A549 treated with dexamethasone at 1 μM for 4 hours (cell line): Measurements from ENCODE around the gene NPIPB2. TPM values are rescaled to one million over a fixed set of nuclear protein-coding genes. Genes with fewer than 3 reads are reported as not detected.

Experiments used
- total RNA-seq: library from RNA; stranded (reverse); fragments of 200-300 nt; extraction: Qiagen RNA extraction; gene quantifications from 5 replicates; pipeline ENCODE4 v1.2.3, GENCODE V29; 2022

NPIPB2 gene
- 1.5 to 4.1 TPM (median 2.9 TPM) in 5 replicates for total RNA-seq

DNA sequence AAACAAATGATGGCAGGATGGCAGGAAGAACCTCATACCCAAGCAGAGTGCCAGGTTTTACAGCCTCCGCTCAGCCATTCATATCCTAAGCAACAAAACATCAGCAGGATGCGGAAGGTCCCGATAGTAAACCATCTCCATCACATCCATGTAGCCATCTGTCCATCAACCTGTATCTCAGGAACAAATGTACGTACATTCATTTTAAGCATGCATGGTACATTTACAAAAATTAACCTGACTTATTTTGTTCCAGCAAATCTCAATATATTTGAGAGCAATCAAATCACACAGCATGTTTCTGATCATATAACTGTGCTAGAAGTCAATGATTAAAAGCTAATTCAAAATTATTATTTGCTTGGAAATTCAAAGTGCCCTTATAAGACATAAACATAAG, at the start of gene NPIPB2:
TSS of gene NPIPB2 (minus strand) at position 101 of the 400 bp plus-strand sequence. CDS start at position 101, 0 bp downstream.

GRCh38 chr16:11964761-11965551, 23.1 kb upstream of the NPIPB2 start, which contains the start of gene TNFRSF17:
Gene TNFRSF17 (plus strand): TSS chr16:11965210. CDS start chr16:11965325, 115 bp downstream.

DNA sequence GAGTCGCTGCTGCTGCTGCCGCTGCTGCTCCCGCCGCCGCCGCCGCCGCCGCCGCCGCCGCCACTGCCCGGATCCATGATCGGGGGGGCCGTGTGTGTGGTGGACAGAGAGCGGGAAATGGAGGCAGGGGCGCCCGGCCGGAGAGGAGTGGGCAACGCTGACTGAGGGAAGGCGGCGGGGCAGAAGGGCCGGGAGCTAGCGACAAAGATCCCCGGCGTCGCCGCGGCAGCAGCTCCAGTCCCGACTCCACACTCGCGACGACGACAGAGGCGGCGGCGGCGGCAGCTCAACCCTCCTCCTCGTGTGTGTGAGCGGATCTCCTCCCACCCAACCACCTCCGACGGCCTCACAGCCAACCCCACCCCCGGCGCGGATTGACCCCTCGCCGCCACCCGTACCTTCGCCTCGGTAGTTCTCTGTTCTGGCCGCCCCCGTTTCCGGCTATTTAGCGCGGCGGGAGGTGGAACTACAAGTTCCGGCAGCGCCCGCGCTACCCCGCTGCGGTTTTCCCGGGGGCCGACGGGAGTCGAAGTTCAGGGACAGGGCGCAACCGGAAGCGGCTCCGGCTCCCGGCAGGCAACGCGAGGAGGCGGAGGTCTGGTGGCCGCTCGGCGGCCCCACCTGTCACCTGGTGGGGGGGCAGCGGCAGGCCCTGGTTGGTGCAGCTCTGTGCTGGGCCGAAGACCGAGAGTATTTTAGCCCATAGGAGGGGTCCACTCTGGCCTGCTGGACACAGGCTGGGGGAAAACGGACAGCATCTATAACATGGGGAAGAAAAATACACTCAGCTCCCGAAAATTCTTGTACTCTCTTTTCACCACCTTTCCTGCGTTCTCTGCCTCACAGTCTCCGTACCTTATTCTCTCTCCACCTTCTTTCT, 26.0 kb downstream of the NPIPB2 start, which contains the start of gene GSPT1:
TSS of gene GSPT1 (minus strand) at position 313 of the 880 bp plus-strand sequence. CDS start at position 77, 236 bp downstream.

Other genes with a start within 250 kb of the NPIPB2 start
- 38.7 to 50.9 TPM (median 45.8 TPM) in 5 replicates for gene TXNDC11, start 199.2 kb downstream of the NPIPB2 start, total RNA-seq
- gene ZC3H7A, start 144.8 kb downstream of the NPIPB2 start, total RNA-seq: 29.0 to 35.8 TPM (median 29.5 TPM) in 5 replicates
- 210 to 259 TPM (median 229 TPM) in 5 replicates for gene RSL1D1, start 90.5 kb downstream of the NPIPB2 start, total RNA-seq
- gene GSPT1, start 26.1 kb downstream of the NPIPB2 start, total RNA-seq: 193 to 211 TPM (median 204 TPM) in 5 replicates
- gene TNFRSF17, start 23.2 kb upstream of the NPIPB2 start, total RNA-seq: not detected in 5 replicates
- gene SNX29, start 34.7 kb upstream of the NPIPB2 start, total RNA-seq: 2.3 to 3.1 TPM (median 2.6 TPM) in 5 replicates